Heart right ventricle (tissue), 16 donors: ENCODE results near the gene RNF213. TPM values are rescaled to one million over a fixed set of nuclear protein-coding genes. Genes with fewer than 3 reads are reported as not detected.

Source experiments
- ATAC-seq, 8 donors: fragments of 200-7000 bp; cut with Tn5 transposase; one replicate each; pipeline ENCODE4 v1.9.1; 2020; ENCODE audit warnings: mild to moderate bottlenecking in 8 of 8, moderate library complexity in 8 of 8, moderate number of reproducible peaks in 1 of 8
- DNase-seq, 2 donors: peaks; one replicate each; pipeline ENCODE4 v3.0.0-alpha.2; 2020
- H3K27ac ChIP-seq, 10 donors: fragments of 200-600 bp; sonication (generic) in 2 of 10; one replicate each; pipeline versions ENCODE4 v1.5.0 to v1.8.0; 2020 to 2022; ENCODE audit warnings: mild to moderate bottlenecking in 3 of 10
- H3K27me3 ChIP-seq, 7 donors: fragments of 200-600 bp; one replicate each; pipeline ENCODE4 v1.8.0; 2021 to 2022; ENCODE audit warnings: mild to moderate bottlenecking in 2 of 7
- H3K36me3 ChIP-seq, 9 donors: fragments of 200-600 bp; sonication (generic) in 1 of 9; one replicate each; pipeline versions ENCODE4 v1.5.0 to v1.8.0; 2020 to 2022; ENCODE audit warnings: mild to moderate bottlenecking in 2 of 9
- H3K4me1 ChIP-seq, 9 donors: fragments of 200-600 bp; sonication (generic) in 1 of 9; one replicate each; pipeline versions ENCODE4 v1.5.0 to v1.8.0; 2020 to 2022; ENCODE audit warnings: mild to moderate bottlenecking in 4 of 9
- H3K4me3 ChIP-seq, 10 donors: fragments of 200-600 bp; sonication (generic) in 2 of 10; one replicate each; pipeline versions ENCODE4 v1.5.0 to v1.8.0; 2020 to 2022; ENCODE audit warnings: mild to moderate bottlenecking in 7 of 10, moderate library complexity in 2 of 10
- H3K9me3 ChIP-seq, 11 donors: fragments of 200-600 bp in 10 of 11; sonication (generic) in 2 of 11; one replicate each; pipeline versions ENCODE4 v1.5.0 to v1.8.0; 2013 to 2022; ENCODE audit warnings: mild to moderate bottlenecking in 2 of 11, control low read depth in 1 of 11, moderate library complexity in 1 of 11
- CTCF ChIP-seq, 9 donors: fragments of 200-600 bp; sonication (generic) in 2 of 9; IDR thresholded peaks; one replicate each; pipeline versions ENCODE4 v1.5.0 to v1.8.0; 2021 to 2022; ENCODE audit warnings: antibody characterized with exemption in 9 of 9, mild to moderate bottlenecking in 5 of 9, moderate library complexity in 1 of 9
- WGBS, 2 donors: extraction: QIAGEN DNeasy Blood & Tissue Kit; methylation state at CpG; one replicate each; pipeline ENCODE4 v1.1.7; 2013; ENCODE audit warnings: inconsistent platforms in 1 of 2; 5-methylcytosine and 5-hydroxymethylcytosine counted together
- intact Hi-C, 10 donors: fragments of 100-400 bp; cut with DNase I; formaldehyde crosslinking; loops; one replicate each; pipeline versions ENCODE4 v1.11.1 to v1.14.2; 2022
- polyA plus RNA-seq, 2 donors: library from polyadenylated mRNA; stranded (reverse); fragments of 200-250 nt; gene quantifications; one replicate each; pipeline ENCODE4 v1.2.3, GENCODE V29; 2013
- total RNA-seq, 10 donors: library from RNA; stranded (reverse); fragmentation: NEBNext Ultra II Directional in 3 of 10; extraction: Animal tissue kit (Norgen Biotek cat#: 25700) in 3 of 10; gene quantifications; one replicate each; pipeline versions ENCODE4 v1.2.1 to v1.2.4, GENCODE V29; 2021 to 2023
- donor health status: Arrhythmogenic right ventricular cardiomyopathy.
- donor health status: ischemic (EF 13 %, LVEDD 7.1; RV severe dilation, severe dysfunction).
- donor health status: healthy with polysubstance abuse.
- donor health status: DM: no; HTN: yes; CAD: no.
- donor health status: DM: no; HTN: no; CAD: no.
- donor health status: ischemic (EF 25% LVEDD 6.9; RV normal size, moderate dysfunction).
- donor health status: ischemic (EF 25% LVEDD 5.7; RV mildly dilated, moderate dysfunction).
- donor health status: healthy.
- donor health status: DM: yes; HTN: yes; CAD: no.
- donor health status: Ischemic cardiomyopathy.
- donor health status: ischemic (EF 35%, LVEDD 5.7; RV mildly dilated, moderate dysfunction).
- donor health status: nonischemic (EF 11% LVEDD 7.7; RV severe dilation, severe dysfunction).
- donor health status: DM: yes; HTN: yes; CAD: no.
- donor health status: PGD.
- donor health status: ischemic (EF 29% LVEDD 5.4; RV normal size, mild dysfunction).
- donor health status: nonischemic (EF 23%, LVEDD 6.1; RV moderate dilation, normal function).

RNF213 gene
- total and polyA plus RNA-seq, 12 donors, result 13.1 to 97.0 (median 31.7) TPM

DNA sequence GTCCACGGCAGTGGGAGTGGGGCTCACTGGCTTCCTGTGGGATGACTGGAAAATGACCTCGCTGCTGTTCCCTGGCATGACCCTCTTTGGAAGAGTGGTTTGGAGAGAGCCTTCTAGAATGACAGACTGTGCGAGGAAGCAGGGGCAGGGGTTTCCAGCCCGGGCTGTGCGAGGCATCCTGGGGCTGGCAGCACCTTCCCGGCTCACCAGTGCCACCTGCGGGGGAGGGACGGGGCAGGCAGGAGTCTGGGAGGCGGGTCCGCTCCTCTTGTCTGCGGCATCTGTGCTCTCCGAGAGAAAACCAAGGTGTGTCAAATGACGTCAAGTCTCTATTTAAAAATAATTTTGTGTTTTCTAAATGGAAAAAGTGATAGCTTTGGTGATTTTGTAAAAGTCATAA is 7.8 kb upstream of the RNF213 start:
- Histone ChIP-seq H3K4me1 (peaks cover 0 to 32% (median 0%) of the 10 kb centered on the region in 9 donors), H3K27ac (peak overlapping the region in 1 of 10 donors; percentile 5), H3K36me3 (peaks cover 0 to 61% (median 0%) of the 10 kb centered on the region in 9 donors), H3K4me3 (no peak overlapping the region), H3K9me3 (no peaks in the 10 kb centered on the region), H3K27me3 (no peaks in the 10 kb centered on the region)
- 63 to 64% methylated on average over 13 of the region's 13 CpGs for WGBS, 2 donors
- DNase-seq (peak in 1 of 2 donors; percentile 52), ATAC-seq (peak in 5 of 8 donors; percentile 43 to 66 (median 54))
- TF ChIP-seq CTCF (IDR thresholded peaks at IDR 0.05), result peak in 8 of 9 donors; percentile 7 to 57 (median 43)
- intact Hi-C loops, result loop anchor here in 1 of 10 donors (10.0 kb wide), 1 partner anchor 108 kb away; the partner anchor contains the start of gene EIF4A3

GRCh38 chr17:80253631-80254395 is 6.8 kb upstream of the RNF213 start:
- peaks cover 0 to 32% (median 0%) of the 10 kb centered on the region in 9 donors for H3K4me1 ChIP-seq
- H3K36me3 ChIP-seq, result peaks cover 0 to 51% (median 0%) of the 10 kb centered on the region in 9 donors
- H3K4me3 ChIP-seq, result no peak overlapping the region
- WGBS, 2 donors, result 88 to 93% methylated on average over 21 of the region's 21 CpGs
- peak overlapping the region in 2 of 10 donors; percentile 20 to 93 for H3K27ac ChIP-seq
- TF ChIP-seq CTCF (IDR thresholded peaks at IDR 0.05), result no peak
- H3K9me3 ChIP-seq, result no peaks in the 10 kb centered on the region
- ATAC-seq, result no peak
- no peak for DNase-seq
- no peaks in the 10 kb centered on the region for H3K27me3 ChIP-seq
- intact Hi-C loops, result loop anchor here in 1 of 10 donors (10.0 kb wide), 1 partner anchor 109 kb away; the partner anchor contains the start of gene EIF4A3

DNA sequence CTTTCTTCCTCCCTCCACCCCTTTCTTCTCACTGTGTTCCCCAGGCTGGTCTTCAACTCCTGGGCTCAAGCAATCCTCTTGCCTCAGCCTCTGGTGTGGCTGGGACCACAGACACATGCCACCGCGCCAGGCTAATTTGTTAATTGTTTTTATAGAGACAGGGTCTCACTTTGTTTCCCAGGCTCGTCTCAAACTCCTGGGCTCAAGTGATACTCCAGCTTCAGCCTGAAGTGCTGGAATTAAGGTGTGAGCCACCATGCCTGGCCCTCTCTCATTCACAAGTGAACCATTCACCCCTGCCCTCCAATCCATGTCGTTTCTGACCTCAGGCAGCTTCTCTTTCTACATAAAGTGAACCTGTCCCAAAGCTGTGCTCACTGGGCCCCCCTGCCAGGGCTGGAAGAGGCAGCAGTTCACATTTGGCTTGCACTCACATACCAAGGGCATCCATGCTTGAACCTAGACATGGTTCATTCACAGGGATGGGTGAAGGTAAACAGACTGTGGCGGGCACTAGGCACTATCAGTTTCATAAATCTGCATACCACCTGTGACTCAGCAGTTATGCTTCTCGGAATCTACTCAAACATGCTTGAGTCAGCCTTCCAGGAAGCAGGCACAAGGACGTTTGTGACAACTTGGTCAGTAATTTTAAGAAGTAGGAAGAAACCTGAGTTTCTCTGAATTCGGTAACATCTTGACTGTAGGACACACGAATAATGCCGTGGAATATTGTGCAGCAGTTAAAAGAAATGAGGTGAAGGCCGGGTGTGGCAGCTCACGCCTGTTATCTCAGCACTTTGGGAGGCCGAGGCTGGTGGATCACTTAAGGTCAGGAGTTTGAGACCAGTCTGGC is 6.0 kb upstream of the RNF213 start:
- no peak for TF ChIP-seq CTCF (IDR thresholded peaks at IDR 0.05)
- WGBS, 2 donors, result 79 to 83% methylated on average over 13 of the region's 13 CpGs
- ATAC-seq (peak in 2 of 8 donors; percentile 10 to 43), DNase-seq (no peak)
- intact Hi-C loops, result loop anchor here in 3 of 10 donors (5.0 to 10.0 kb wide), 3 partner anchors 110 to 247 kb away; partner anchors contain the start of genes EIF4A3 (in 1 of the 3) and GAA (in 1 of the 3)
- Histone ChIP-seq H3K9me3 (no peaks in the 10 kb centered on the region), H3K27ac (peak overlapping the region in 3 of 10 donors; percentile 4 to 93 (median 20)), H3K4me1 (peaks cover 0 to 38% (median 2%) of the 10 kb centered on the region in 9 donors), H3K4me3 (peak overlapping the region in 1 of 10 donors; percentile 6), H3K36me3 (peaks cover 0 to 43% (median 0%) of the 10 kb centered on the region in 9 donors), H3K27me3 (no peaks in the 10 kb centered on the region)

GRCh38 chr17:80256034-80256350 is 4.7 kb upstream of the RNF213 start:
- Histone ChIP-seq H3K27ac (peak overlapping the region in 1 of 10 donors; percentile 93), H3K4me3 (no peak overlapping the region), H3K4me1 (peaks cover 0 to 41% (median 5%) of the 10 kb centered on the region in 9 donors), H3K36me3 (peaks cover 0 to 29% (median 0%) of the 10 kb centered on the region in 9 donors), H3K9me3 (no peaks in the 10 kb centered on the region), H3K27me3 (no peaks in the 10 kb centered on the region)
- WGBS, 2 donors, result 94 to 99% methylated on average over 5 of the region's 5 CpGs
- intact Hi-C loops, result loop anchor here in 3 of 10 donors (5.0 to 10.0 kb wide), 3 partner anchors 111 to 249 kb away; partner anchors contain the start of genes EIF4A3 (in 1 of the 3) and GAA (in 1 of the 3)
- no peak for TF ChIP-seq CTCF (IDR thresholded peaks at IDR 0.05)
- no peak for DNase-seq
- ATAC-seq, result no peak
